Measurements from ENCODE around the gene OTULIN.

OTULIN gene

GRCh38 chr5:14674983-14675854, 10.7 kb downstream of the OTULIN start:
- CTCF ChIA-PET = no interaction called here
- no peak for DNase-seq (ENCODE audit: extremely low spot score)
- POLR2A ChIA-PET = no interaction called here
- no peak for TF ChIP-seq LEF1 (IDR thresholded peaks at IDR 0.05; ENCODE audit: borderline replicate concordance)
- no peak for TF ChIP-seq L3MBTL2 (conservative IDR thresholded peaks at IDR 0.05)
- TF ChIP-seq FOXM1 (IDR thresholded peaks at IDR 0.05; ENCODE audit: borderline replicate concordance) = no peak
- no peak for TF ChIP-seq ELF4 (IDR thresholded peaks at IDR 0.05)
- no peak for TF ChIP-seq CTBP1 (IDR thresholded peaks at IDR 0.05; ENCODE audit: borderline replicate concordance)
- no peak for TF ChIP-seq ARNT (IDR thresholded peaks at IDR 0.05)
- no peak for TF ChIP-seq HDGF (IDR thresholded peaks at IDR 0.05; ENCODE audit: borderline replicate concordance)
- no peak for TF ChIP-seq FOXK2 (IDR thresholded peaks at IDR 0.05)
- TF ChIP-seq NFRKB (IDR thresholded peaks at IDR 0.05) = no peak
- TF ChIP-seq PKNOX1 (IDR thresholded peaks at IDR 0.05) = no peak
- no peak for TF ChIP-seq ZNF384 (IDR thresholded peaks at IDR 0.05)
- no peak for TF ChIP-seq FOXA1 (IDR thresholded peaks at IDR 0.05)
- no peak for TF ChIP-seq BHLHE40 (IDR thresholded peaks at IDR 0.05; ENCODE audit: borderline replicate concordance)
- no peak for TF ChIP-seq SP1 (IDR thresholded peaks at IDR 0.05)
- TF ChIP-seq TARDBP (IDR thresholded peaks at IDR 0.05) = no peak
- no peak for TF ChIP-seq SUZ12 (IDR thresholded peaks at IDR 0.05)

GRCh38 chr5:14675865-14676300, 11.4 kb downstream of the OTULIN start:
- ChIA-PET POLR2A (no interaction called here), CTCF (no interaction called here)
- no peak for DNase-seq (ENCODE audit: extremely low spot score)
- no peak for TF ChIP-seq LEF1 (IDR thresholded peaks at IDR 0.05; ENCODE audit: borderline replicate concordance)
- TF ChIP-seq SP1 (IDR thresholded peaks at IDR 0.05) = no peak
- TF ChIP-seq SUZ12 (IDR thresholded peaks at IDR 0.05) = no peak
- TF ChIP-seq FOXM1 (IDR thresholded peaks at IDR 0.05; ENCODE audit: borderline replicate concordance) = no peak
- no peak for TF ChIP-seq HDGF (IDR thresholded peaks at IDR 0.05; ENCODE audit: borderline replicate concordance)
- no peak for TF ChIP-seq BHLHE40 (IDR thresholded peaks at IDR 0.05; ENCODE audit: borderline replicate concordance)
- no peak for TF ChIP-seq ZNF384 (IDR thresholded peaks at IDR 0.05)
- no peak for TF ChIP-seq TARDBP (IDR thresholded peaks at IDR 0.05)
- no peak for TF ChIP-seq CTBP1 (IDR thresholded peaks at IDR 0.05; ENCODE audit: borderline replicate concordance)
- TF ChIP-seq L3MBTL2 (conservative IDR thresholded peaks at IDR 0.05) = no peak
- TF ChIP-seq FOXK2 (IDR thresholded peaks at IDR 0.05) = no peak
- no peak for TF ChIP-seq PKNOX1 (IDR thresholded peaks at IDR 0.05)
- no peak for TF ChIP-seq FOXA1 (IDR thresholded peaks at IDR 0.05)
- TF ChIP-seq ARNT (IDR thresholded peaks at IDR 0.05) = no peak
- no peak for TF ChIP-seq NFRKB (IDR thresholded peaks at IDR 0.05)
- no peak for TF ChIP-seq ELF4 (IDR thresholded peaks at IDR 0.05)

GRCh38 chr5:14676320-14676719, 11.8 kb downstream of the OTULIN start:
- ChIA-PET POLR2A (no interaction called here), CTCF (interaction anchor here (0.6 kb wide), 1 partner anchor 196 kb away, joined by 4 read pairs; no protein-coding TSS in a partner anchor)
- no peak for DNase-seq (ENCODE audit: extremely low spot score)
- TF ChIP-seq FOXA1 (IDR thresholded peaks at IDR 0.05) = no peak
- no peak for TF ChIP-seq ZNF384 (IDR thresholded peaks at IDR 0.05)
- TF ChIP-seq CTBP1 (IDR thresholded peaks at IDR 0.05; ENCODE audit: borderline replicate concordance) = no peak
- no peak for TF ChIP-seq SP1 (IDR thresholded peaks at IDR 0.05)
- no peak for TF ChIP-seq TARDBP (IDR thresholded peaks at IDR 0.05)
- no peak for TF ChIP-seq L3MBTL2 (conservative IDR thresholded peaks at IDR 0.05)
- TF ChIP-seq ELF4 (IDR thresholded peaks at IDR 0.05) = no peak

GRCh38 chr5:14678773-14679334, 14.3 kb downstream of the OTULIN start:
- POLR2A ChIA-PET = no interaction called here
- CTCF ChIA-PET = no interaction called here
- no peak for DNase-seq (ENCODE audit: extremely low spot score)
- TF ChIP-seq L3MBTL2 (conservative IDR thresholded peaks at IDR 0.05) (no peak), CTBP1 (IDR thresholded peaks at IDR 0.05; ENCODE audit: borderline replicate concordance) (no peak), SUZ12 (IDR thresholded peaks at IDR 0.05) (no peak), ZNF384 (IDR thresholded peaks at IDR 0.05) (no peak), LEF1 (IDR thresholded peaks at IDR 0.05; ENCODE audit: borderline replicate concordance) (no peak), HDGF (IDR thresholded peaks at IDR 0.05; ENCODE audit: borderline replicate concordance) (no peak), NFRKB (IDR thresholded peaks at IDR 0.05) (no peak), PKNOX1 (IDR thresholded peaks at IDR 0.05) (no peak), FOXM1 (IDR thresholded peaks at IDR 0.05; ENCODE audit: borderline replicate concordance) (no peak), FOXA1 (IDR thresholded peaks at IDR 0.05) (no peak), SP1 (IDR thresholded peaks at IDR 0.05) (no peak), ARNT (IDR thresholded peaks at IDR 0.05) (no peak)

GRCh38 chr5:14679595-14679994, 15.1 kb downstream of the OTULIN start:
- DNase-seq (ENCODE audit: extremely low spot score) = no peak
- ChIA-PET CTCF (no interaction called here), POLR2A (no interaction called here)
- TF ChIP-seq SUZ12 (IDR thresholded peaks at IDR 0.05) (no peak), CTBP1 (IDR thresholded peaks at IDR 0.05; ENCODE audit: borderline replicate concordance) (no peak), HDGF (IDR thresholded peaks at IDR 0.05; ENCODE audit: borderline replicate concordance) (no peak), LEF1 (IDR thresholded peaks at IDR 0.05; ENCODE audit: borderline replicate concordance) (no peak), SP1 (IDR thresholded peaks at IDR 0.05) (no peak)
